ENCODE results near the gene SNPH.

The SNPH gene

DNA sequence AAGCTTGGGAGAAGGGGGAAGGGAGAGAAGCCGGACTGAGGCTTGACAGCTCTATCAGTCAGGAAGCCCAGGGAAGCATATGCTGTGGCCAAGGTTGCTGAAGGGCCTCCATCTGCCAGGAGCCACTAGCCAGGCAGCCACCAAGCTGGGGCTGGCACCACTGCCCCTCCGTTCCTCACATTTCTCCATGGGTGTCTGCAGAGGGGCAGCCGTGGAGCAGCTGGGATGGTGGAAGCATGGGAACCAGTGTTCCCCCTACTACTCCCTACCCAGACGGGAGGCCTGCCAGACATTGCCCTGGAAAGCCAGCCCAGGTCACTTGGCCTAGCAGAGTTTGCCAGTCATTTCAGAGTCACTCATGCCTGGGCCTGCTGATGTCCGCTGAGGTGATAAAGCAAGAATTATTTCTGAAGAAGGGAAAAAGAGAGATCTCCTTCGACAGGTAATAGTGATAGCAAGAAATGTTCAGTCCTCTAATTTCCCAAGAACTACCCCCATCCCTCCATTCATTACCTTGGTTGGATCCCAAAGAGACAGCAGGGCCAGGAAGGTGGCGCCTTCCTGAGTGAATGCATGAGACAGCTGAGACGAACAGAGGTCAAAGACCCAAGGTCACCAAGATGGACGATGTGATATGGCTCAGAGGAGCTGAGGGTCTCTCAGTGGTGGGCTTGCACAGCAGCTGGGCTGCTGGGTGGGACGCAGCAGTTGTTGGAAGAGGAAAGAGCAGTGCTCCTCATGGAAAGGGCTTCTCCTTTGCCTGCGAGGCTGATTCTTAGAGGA is 21.9 kb downstream of the SNPH start:
- no peak for DNase-seq

GRCh38 chr20:1291191-1291741 is 25.2 kb downstream of the SNPH start:
- no peak for DNase-seq

DNA sequence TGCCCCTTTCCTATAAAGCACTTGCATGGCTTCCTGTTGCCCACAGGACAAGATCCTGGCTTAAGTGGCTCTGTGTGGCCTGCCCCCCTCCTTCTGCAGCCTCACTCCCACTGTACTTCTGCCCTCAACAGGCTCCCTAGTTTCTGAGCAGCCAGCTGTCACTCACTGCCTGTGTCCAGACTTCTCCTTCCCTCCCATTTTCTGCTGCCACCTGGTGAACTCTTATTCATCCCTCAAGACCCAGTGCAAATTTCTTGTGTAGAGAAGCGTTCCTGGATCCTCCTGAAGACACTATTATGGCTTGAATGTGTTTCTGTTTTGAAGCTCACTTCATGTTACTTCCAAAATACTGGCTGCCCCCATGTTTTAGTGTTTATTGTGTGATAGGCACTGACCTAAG is 26.5 kb downstream of the SNPH start:
- no peak for DNase-seq

GRCh38 chr20:1293641-1294379 is 27.7 kb downstream of the SNPH start:
- DNase-seq: no peak

- DNase-seq: no peak
Measured at GRCh38 chr20:1294497-1294896, 28.4 kb downstream of the SNPH start.

DNA sequence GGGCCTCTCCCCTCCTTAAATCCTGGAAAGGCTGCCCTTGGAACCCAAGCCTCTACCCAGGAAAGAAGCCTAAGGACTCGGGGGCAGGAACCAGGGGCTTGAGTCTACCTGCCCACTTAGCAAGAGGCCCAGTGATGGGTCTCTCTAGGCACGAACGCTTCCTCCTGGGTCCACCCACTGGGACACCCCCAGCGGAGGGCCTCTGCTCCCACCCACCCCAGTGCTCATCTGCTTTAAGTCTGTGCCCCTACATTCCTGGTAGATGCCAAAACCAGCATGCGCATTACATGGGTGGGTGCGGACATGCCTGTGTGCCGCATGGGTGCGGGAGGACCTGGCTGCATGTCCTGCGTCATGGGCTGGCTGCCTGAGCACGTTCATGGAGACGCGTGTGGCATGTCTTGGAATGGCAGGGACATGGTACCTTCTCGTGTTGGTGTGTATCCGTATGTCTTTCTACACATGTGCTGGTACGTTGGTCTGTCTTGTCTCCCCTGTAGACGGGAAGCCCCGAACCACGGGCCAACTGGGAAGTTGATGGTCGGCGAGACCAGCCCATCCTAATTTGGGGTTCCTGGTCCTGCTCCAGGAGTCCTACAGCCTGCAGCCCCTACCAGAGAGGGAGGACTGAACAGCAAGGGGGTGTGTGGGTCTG is 29.3 kb downstream of the SNPH start:
- DNase-seq: no peak

DNA sequence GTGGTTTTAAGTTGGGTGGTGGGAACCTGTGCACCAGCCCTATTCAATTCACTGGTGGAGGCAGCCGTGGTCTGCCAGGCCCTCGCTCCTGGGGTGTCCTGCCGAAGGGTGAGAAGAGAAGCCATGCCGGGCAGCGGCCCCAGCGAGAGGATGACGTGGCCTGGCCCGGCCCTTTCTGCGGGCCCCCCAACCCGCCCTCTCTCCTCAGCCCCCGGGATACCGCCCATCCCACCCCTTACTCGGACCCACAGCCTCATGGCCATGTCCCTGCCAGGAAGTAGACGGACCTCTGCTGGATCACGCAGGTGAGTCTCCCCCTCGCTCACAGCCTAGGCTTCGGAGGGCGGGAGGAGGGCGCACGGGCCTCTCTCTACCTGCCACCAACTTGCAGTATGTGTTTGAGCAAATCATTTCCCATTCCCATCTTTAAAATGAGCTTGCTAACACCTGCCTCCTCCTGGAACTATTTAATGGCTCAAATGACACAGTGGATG is 30.1 kb downstream of the SNPH start:
- no peak for DNase-seq

- DNase-seq: no peak
Measured at GRCh38 chr20:1296922-1297321, 30.8 kb downstream of the SNPH start.

GRCh38 chr20:1297486-1297885 is 31.4 kb downstream of the SNPH start:
- no peak for DNase-seq

- no peak for DNase-seq
Measured at GRCh38 chr20:1298166-1298565, 32.1 kb downstream of the SNPH start.

- DNase-seq: no peak
Measured at GRCh38 chr20:1298888-1299511, 32.9 kb downstream of the SNPH start.

GRCh38 chr20:1299522-1299921 is 33.4 kb downstream of the SNPH start:
- no peak for DNase-seq

- no peak for DNase-seq
Measured at GRCh38 chr20:1300083-1300840, 34.2 kb downstream of the SNPH start.

DNA sequence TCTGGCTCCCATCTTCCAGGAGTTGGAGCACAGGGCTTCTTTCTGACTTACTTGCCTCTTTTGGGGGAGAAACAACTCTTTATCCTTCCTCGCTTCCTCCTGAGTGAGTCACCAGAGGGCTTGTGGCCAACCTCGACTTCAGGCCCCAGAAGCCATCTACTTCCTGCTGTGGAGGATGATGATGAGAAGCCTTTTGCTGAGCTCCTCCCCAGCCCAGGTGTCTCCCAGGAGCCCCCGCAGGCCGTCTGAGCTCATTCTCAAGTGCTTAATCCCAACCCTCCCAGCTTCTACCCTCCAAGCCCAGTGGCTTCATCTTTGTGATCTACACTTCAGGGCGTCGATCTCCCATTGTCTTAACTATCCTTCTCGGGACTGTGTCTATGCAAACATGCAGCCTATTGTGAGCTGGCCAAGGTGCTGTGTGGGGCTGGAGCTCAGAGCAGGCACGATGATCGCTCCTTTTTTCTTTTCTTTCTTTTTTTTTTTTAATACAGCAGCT is 35.0 kb downstream of the SNPH start:
- DNase-seq: no peak

- no peak for DNase-seq
Measured at GRCh38 chr20:1302685-1303541, 36.8 kb downstream of the SNPH start.

DNA sequence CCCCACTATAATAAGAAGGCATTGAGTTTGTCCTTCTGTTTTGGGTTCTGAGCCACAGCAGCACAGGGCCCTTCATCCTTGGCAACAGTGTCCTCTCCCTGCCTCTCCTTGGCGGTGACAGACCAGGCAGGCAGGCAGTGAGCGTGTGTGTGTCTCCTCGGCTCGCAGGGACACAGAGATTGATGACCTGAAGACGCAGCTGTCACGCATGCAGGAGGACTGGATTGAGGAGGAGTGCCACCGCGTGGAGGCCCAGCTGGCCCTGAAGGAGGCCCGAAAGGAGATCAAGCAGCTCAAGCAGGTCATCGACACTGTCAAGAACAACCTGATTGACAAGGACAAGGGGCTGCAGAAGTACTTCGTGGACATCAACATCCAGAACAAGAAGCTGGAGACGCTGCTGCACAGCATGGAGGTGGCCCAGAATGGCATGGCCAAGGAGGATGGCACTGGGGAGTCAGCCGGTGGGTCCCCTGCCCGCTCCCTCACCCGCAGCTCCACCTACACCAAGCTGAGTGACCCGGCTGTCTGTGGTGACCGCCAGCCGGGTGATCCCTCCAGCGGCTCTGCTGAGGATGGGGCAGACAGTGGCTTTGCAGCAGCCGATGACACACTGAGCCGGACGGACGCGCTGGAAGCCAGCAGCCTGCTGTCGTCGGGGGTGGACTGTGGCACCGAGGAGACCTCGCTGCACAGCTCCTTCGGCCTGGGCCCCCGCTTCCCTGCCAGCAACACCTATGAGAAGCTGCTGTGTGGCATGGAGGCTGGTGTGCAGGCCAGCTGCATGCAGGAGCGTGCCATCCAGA is 38.8 kb downstream of the SNPH start:
- no peak for DNase-seq

GRCh38 chr20:1305712-1306111 is 39.6 kb downstream of the SNPH start:
- DNase-seq: no peak

GRCh38 chr20:1306316-1307135 is 40.4 kb downstream of the SNPH start:
- DNase-seq: no peak

GRCh38 chr20:1307171-1307570 is 41.1 kb downstream of the SNPH start:
- DNase-seq: no peak
